ENCODE data around the gene PGLYRP1. TPM values are rescaled to one million over a fixed set of nuclear protein-coding genes. Genes with fewer than 3 reads are reported as not detected.
A peak's percentile ranks its signal among the peaks of the same experiment; 100 is the strongest.

The PGLYRP1 gene
- polyA plus RNA-seq, 1 of the 3 experiments (the other 2 are of a cell fraction) = not detected

- POLR2A ChIA-PET = no interaction called here
- WGBS (ENCODE audit: low lambda C conversion rate) = 81% methylated on average over 10 of the region's 11 CpGs
- H3K36me3 ChIP-seq (replicated peaks in 1 of 2; ENCODE audit: control insufficient read depth in 1 of 2, insufficient read depth in 2 of 2, low read length in 1 of 2) = no peaks in the 10 kb centered on the region
- H3K79me2 ChIP-seq (ENCODE audit: insufficient read depth) = no peaks in the 10 kb centered on the region
- no peaks in the 10 kb centered on the region for H3K9me2 ChIP-seq
- H2AFZ ChIP-seq (ENCODE audit: low read depth) = no peak overlapping the region
- peaks cover 8% of the 10 kb centered on the region for H3F3A ChIP-seq (replicated peaks; ENCODE audit: insufficient read depth)
- H3K4me2 ChIP-seq = peak overlapping the region; percentile 79
- no peaks in the 10 kb centered on the region for H4K20me1 ChIP-seq (ENCODE audit: insufficient read depth)
- no peaks in the 10 kb centered on the region for H3K27me3 ChIP-seq (ENCODE audit: insufficient read depth)
- no peaks in the 10 kb centered on the region for H3K9me3 ChIP-seq
- H3K9ac ChIP-seq = no peak overlapping the region
- CTCF ChIA-PET = no interaction called here
- H3K4me3 ChIP-seq (ENCODE audit: low read depth in 2 of 2, low read length in 1 of 2) = no peak overlapping the region
- H3K4me1 ChIP-seq (ENCODE audit: control insufficient read depth in 1 of 2, insufficient read depth in 2 of 2, low read depth in 1 of 2, low read length in 1 of 2) = peaks cover 0 to 9% of the 10 kb centered on the region in 2 experiments; a peak in 1 of 4 replicates
- no peak for DNase-seq
- H3K27ac ChIP-seq (ENCODE audit: low read depth in 2 of 2, low read length in 1 of 2) = no peak overlapping the region
- no peak for TF ChIP-seq JUND (IDR thresholded peaks at IDR 0.05)
- no peak for TF ChIP-seq NFIC (IDR thresholded peaks at IDR 0.05; ENCODE audit: borderline replicate concordance)
- TF ChIP-seq USF1 (IDR thresholded peaks at IDR 0.05; ENCODE audit: borderline replicate concordance, low read depth) = no peak
- no peak for TF ChIP-seq NRF1 (IDR thresholded peaks at IDR 0.05; ENCODE audit: low read depth, low read length)
- TF ChIP-seq POLR2AphosphoS5 (IDR thresholded peaks at IDR 0.05; ENCODE audit: low read depth, low read length) = no peak
- no peak for TF ChIP-seq SMC3 (IDR thresholded peaks at IDR 0.05; ENCODE audit: low read depth, low read length)
- no peak for TF ChIP-seq TEAD4 (IDR thresholded peaks at IDR 0.05; ENCODE audit: borderline replicate concordance, insufficient read depth)
- TF ChIP-seq FOSL2 (IDR thresholded peaks at IDR 0.05; ENCODE audit: borderline replicate concordance, low read depth) = no peak
- TF ChIP-seq, protein P1, sequence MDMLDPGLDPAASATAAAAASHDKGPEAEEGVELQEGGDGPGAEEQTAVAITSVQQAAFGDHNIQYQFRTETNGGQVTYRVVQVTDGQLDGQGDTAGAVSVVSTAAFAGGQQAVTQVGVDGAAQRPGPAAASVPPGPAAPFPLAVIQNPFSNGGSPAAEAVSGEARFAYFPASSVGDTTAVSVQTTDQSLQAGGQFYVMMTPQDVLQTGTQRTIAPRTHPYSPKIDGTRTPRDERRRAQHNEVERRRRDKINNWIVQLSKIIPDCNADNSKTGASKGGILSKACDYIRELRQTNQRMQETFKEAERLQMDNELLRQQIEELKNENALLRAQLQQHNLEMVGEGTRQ (IDR thresholded peaks at IDR 0.05; ENCODE audit: borderline replicate concordance, low read depth, low read length) = no peak
- TF ChIP-seq CHD2 (IDR thresholded peaks at IDR 0.05; ENCODE audit: low read length, partially characterized antibody) = no peak
- TF ChIP-seq TCF12 (IDR thresholded peaks at IDR 0.05) = no peak
- no peak for TF ChIP-seq CTCF (IDR thresholded peaks at IDR 0.05)
- no peak for TF ChIP-seq ELF1 (IDR thresholded peaks at IDR 0.05)
- TF ChIP-seq TAF1 (IDR thresholded peaks at IDR 0.05; ENCODE audit: borderline replicate concordance, low read depth, low read length) = no peak
- no peak for TF ChIP-seq MXI1 (IDR thresholded peaks at IDR 0.05; ENCODE audit: low read depth, low read length)
- no peak for TF ChIP-seq FOXM1 (IDR thresholded peaks at IDR 0.05; ENCODE audit: low read depth)
- TF ChIP-seq GABPA (IDR thresholded peaks at IDR 0.05; ENCODE audit: low read depth) = no peak
Measured at GRCh38 chr19:45971260-45971902, 51.5 kb downstream of the PGLYRP1 start.
